ENCODE data around the gene PRR12.

Gene PRR12

GRCh38 chr19:49640113-49640898, 49.3 kb downstream of the PRR12 start, which contains the start of gene RRAS (continued):
- TF ChIP-seq KLF17 (tag by site-specific recombination; IDR thresholded peaks at IDR 0.05), result peak; percentile 88
- peak; percentile 90 for TF ChIP-seq SCRT2 (tag by site-specific recombination; IDR thresholded peaks at IDR 0.05)
- TF ChIP-seq ZNF792 (tag by site-specific recombination; IDR thresholded peaks at IDR 0.05), result no peak
- peak; percentile 61 for TF ChIP-seq ZBTB8A (tag by site-specific recombination; IDR thresholded peaks at IDR 0.05)
- TF ChIP-seq ZNF132 (tag by site-specific recombination; IDR thresholded peaks at IDR 0.05; ENCODE audit: borderline replicate concordance), result no peak
- no peak for TF ChIP-seq ZNF530 (tag by site-specific recombination; IDR thresholded peaks at IDR 0.05; ENCODE audit: low read depth)
- peak; percentile 90 for TF ChIP-seq SP7 (tag by site-specific recombination; IDR thresholded peaks at IDR 0.05)
- peak; percentile 24; the same call in 1 of the 2 replicates for TF ChIP-seq ZNF561 (tag by site-specific recombination; IDR thresholded peaks at IDR 0.05; ENCODE audit: borderline replicate concordance)
- TF ChIP-seq ZNF660 (tag by site-specific recombination; IDR thresholded peaks at IDR 0.05), result peak; percentile 89
- peak; percentile 98 for TF ChIP-seq ZNF692 (tag by site-specific recombination; IDR thresholded peaks at IDR 0.05)
- TF ChIP-seq BCL6B (tag by site-specific recombination; IDR thresholded peaks at IDR 0.05), result no peak
- TF ChIP-seq HOXA7 (CRISPR knock-in tag; IDR thresholded peaks at IDR 0.05; ENCODE audit: borderline replicate concordance), result no peak

GRCh38 chr19:49641688-49642491, 50.9 kb downstream of the PRR12 start, which contains the start of gene SCAF1:
Gene SCAF1, plus strand, starts transcription at chr19:49642209. Its CDS starts 2,818 bp downstream, at chr19:49645027.
- H3K9me3 ChIP-seq (ENCODE audit: control insufficient read depth, insufficient read depth, low read depth, low read length), result no peaks in the 10 kb centered on the region
- H3K27ac ChIP-seq (ENCODE audit: extremely low read depth, low read depth, low read length), result peak within 1 kb of the TSS; percentile 98
- POLR2A ChIA-PET, result interaction anchor here (0.6 to 3.5 kb wide), 18 partner anchors 12 to 228 kb away, joined by 3 to 124 read pairs (median 4); partner anchors contain the start of genes BCL2L12, FUZ, IRF3 and NOSIP
- H3K4me3 ChIP-seq (ENCODE audit: low read depth, low read length), result peak within 1 kb of the TSS; percentile 78
- CTCF ChIA-PET, result interaction anchor here (0.7 to 6.5 kb wide), 3 partner anchors 31 to 423 kb away, joined by 3 to 59 read pairs (median 9); no protein-coding TSS in a partner anchor
- peaks cover 31% of the 10 kb centered on the region for H3K4me1 ChIP-seq (ENCODE audit: control insufficient read depth, insufficient read depth, low read length)
- H3K36me3 ChIP-seq (ENCODE audit: control insufficient read depth in 2 of 2, insufficient read depth in 1 of 2, low read length in 2 of 2), result peaks cover 5 to 33% of the 10 kb centered on the region in 2 experiments; a peak in 2 of 3 replicates
- TF ChIP-seq GFI1B (tag by site-specific recombination; IDR thresholded peaks at IDR 0.05), result 0 out of 2 replicates have a peak, but pooled peaks have one; percentile 3
- TF ChIP-seq MZF1 (tag by site-specific recombination; IDR thresholded peaks at IDR 0.05; ENCODE audit: borderline replicate concordance), result no peak
- TF ChIP-seq ZNF548 (tag by site-specific recombination; IDR thresholded peaks at IDR 0.05), result no peak
- no peak for TF ChIP-seq ZNF624 (tag by site-specific recombination; IDR thresholded peaks at IDR 0.05)
- TF ChIP-seq GLIS1 (tag by site-specific recombination; IDR thresholded peaks at IDR 0.05), result peak; percentile 21; the same call in 1 of the 2 replicates
- TF ChIP-seq ZNF670 (tag by site-specific recombination; IDR thresholded peaks at IDR 0.05; ENCODE audit: low read depth), result no peak
- no peak for TF ChIP-seq AEBP2 (tag by site-specific recombination; IDR thresholded peaks at IDR 0.05; ENCODE audit: borderline replicate concordance)
- peak; percentile 81 for TF ChIP-seq ZNF335 (tag by site-specific recombination; conservative IDR thresholded peaks at IDR 0.05)
- TF ChIP-seq ZNF280D (tag by site-specific recombination; IDR thresholded peaks at IDR 0.05), result no peak
- TF ChIP-seq KLF16 (tag by site-specific recombination; IDR thresholded peaks at IDR 0.05), result peak; percentile 98
- TF ChIP-seq ZNF211 (tag by site-specific recombination; IDR thresholded peaks at IDR 0.05; ENCODE audit: low read depth), result no peak
- TF ChIP-seq ZNF140 (tag by site-specific recombination; IDR thresholded peaks at IDR 0.05), result no peak
- TF ChIP-seq ZNF19 (tag by site-specific recombination; IDR thresholded peaks at IDR 0.05; ENCODE audit: low read depth), result no peak
- TF ChIP-seq ZNF626 (tag by site-specific recombination; IDR thresholded peaks at IDR 0.05), result no peak
- TF ChIP-seq BCL11A (tag by site-specific recombination; IDR thresholded peaks at IDR 0.05; ENCODE audit: low read depth), result 0 out of 2 replicates have a peak, but pooled peaks have one; percentile 22

All from HEK293 (cell line).